ENCODE measurements around the gene TENM4. TPM values are rescaled to one million over a fixed set of nuclear protein-coding genes. Genes with fewer than 3 reads are reported as not detected.

TENM4 gene
- total RNA-seq, 2 experiments from 2014 or later: not detected

DNA sequence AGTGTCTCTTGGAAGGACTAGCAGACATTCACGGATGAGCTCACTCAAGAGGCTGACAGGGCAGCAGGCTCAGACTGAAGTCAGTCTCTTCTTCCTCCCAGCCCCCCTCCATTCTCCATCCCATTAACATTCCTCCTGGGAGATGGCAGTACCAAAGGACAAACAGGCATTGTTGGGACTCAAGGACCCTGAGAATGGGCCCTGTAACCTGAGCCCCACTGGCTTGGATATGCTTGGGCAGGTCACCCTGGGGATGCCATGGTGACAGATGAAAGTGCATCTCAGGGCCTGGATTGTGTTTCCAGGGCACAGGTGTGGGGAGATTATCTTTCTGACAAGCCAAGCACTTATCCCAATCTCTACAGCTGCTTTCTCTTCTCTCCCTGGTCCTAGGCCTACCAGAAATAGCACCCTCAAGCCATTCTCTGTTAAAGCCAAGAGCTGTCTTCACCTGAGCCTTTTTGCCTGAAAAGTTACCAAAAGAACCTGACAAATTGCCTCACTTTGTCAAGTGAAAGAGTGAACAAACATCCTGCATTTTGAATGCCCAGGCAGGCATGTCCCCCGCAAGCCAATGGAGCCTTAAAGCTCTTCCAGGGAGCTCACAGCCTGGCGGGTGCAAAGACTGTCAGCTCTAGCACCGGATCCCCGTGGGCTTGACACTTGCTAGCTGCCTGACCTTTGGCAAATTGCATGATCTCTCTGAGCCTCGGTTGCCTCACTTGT lies 500.2 kb downstream of the TENM4 start:
- Mint-ChIP-seq H3K36me3 (no peaks in the 10 kb centered on the region), H3K27me3 (peaks cover 24% of the 10 kb centered on the region), H3K4me1 (no peaks in the 10 kb centered on the region), H3K27ac (no peak overlapping the region), H3K4me3 (no peak overlapping the region), H3K9me3 (no peaks in the 10 kb centered on the region)
- no peak for DNase-seq

DNA sequence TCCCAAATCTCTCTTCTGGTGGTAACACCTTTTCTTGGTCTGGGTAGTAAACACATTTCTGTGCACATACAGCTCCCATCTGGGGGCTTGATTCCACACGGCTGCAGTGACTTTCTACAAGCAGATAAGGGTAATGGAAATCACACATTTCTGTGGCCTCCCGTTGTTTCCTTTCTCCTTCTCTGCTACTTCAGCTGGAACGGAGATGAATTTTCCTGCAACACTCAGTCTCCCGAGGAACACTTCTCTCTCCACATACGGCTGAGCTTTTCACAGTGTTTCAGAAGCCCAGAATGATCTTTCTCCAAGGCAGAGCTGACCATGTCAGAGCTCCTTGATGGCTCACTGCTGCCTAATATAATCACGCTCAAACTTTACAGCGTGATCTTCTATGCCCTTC lies 501.9 kb downstream of the TENM4 start:
- Mint-ChIP-seq H3K4me1 (no peaks in the 10 kb centered on the region), H3K9me3 (no peaks in the 10 kb centered on the region), H3K27me3 (peaks cover 24% of the 10 kb centered on the region), H3K27ac (no peak overlapping the region), H3K4me3 (no peak overlapping the region), H3K36me3 (no peaks in the 10 kb centered on the region)
- DNase-seq: no peak

DNA sequence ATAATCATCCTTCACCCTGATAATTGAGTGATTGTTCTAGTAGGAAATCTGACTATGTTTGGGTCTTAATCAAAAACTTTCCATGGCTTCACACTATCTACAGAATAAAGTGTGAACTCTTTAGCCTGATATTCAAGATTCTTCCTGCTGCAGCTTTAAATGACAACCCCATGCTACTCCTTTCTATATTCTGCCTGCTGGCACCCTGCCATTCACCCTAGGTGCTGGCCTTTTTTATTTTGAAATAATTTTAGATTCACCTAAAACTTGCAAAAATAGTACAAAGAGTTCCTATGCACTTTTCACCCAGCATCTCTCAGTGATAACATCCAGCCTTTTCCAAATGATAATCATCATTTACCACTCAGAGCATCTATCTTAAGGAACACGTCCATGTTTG lies 502.8 kb downstream of the TENM4 start:
- peaks cover 20% of the 10 kb centered on the region for H3K27me3 Mint-ChIP-seq
- no peak overlapping the region for H3K27ac Mint-ChIP-seq
- no peaks in the 10 kb centered on the region for H3K4me1 Mint-ChIP-seq
- H3K36me3 Mint-ChIP-seq: no peaks in the 10 kb centered on the region
- no peaks in the 10 kb centered on the region for H3K9me3 Mint-ChIP-seq
- no peak overlapping the region for H3K4me3 Mint-ChIP-seq
- no peak for DNase-seq

GRCh38 chr11:78935398-78936068 lies 505.3 kb downstream of the TENM4 start:
- H3K9me3 Mint-ChIP-seq: no peaks in the 10 kb centered on the region
- no peak overlapping the region for H3K4me3 Mint-ChIP-seq
- H3K4me1 Mint-ChIP-seq: no peaks in the 10 kb centered on the region
- DNase-seq: no peak
- no peak overlapping the region for H3K27ac Mint-ChIP-seq
- no peaks in the 10 kb centered on the region for H3K36me3 Mint-ChIP-seq
- H3K27me3 Mint-ChIP-seq: peaks cover 12% of the 10 kb centered on the region

- Mint-ChIP-seq H3K9me3 (no peaks in the 10 kb centered on the region), H3K4me1 (no peaks in the 10 kb centered on the region), H3K4me3 (no peak overlapping the region), H3K27me3 (peaks cover 12% of the 10 kb centered on the region), H3K27ac (no peak overlapping the region), H3K36me3 (no peaks in the 10 kb centered on the region)
- DNase-seq: no peak
These were observed 507.5 kb downstream of the TENM4 start for GRCh38 chr11:78933350-78933749.

- no peak overlapping the region for H3K27ac Mint-ChIP-seq
- DNase-seq: no peak
- no peaks in the 10 kb centered on the region for H3K9me3 Mint-ChIP-seq
- peaks cover 12% of the 10 kb centered on the region for H3K27me3 Mint-ChIP-seq
- H3K36me3 Mint-ChIP-seq: no peaks in the 10 kb centered on the region
- no peak overlapping the region for H3K4me3 Mint-ChIP-seq
- no peaks in the 10 kb centered on the region for H3K4me1 Mint-ChIP-seq
These were observed 508.1 kb downstream of the TENM4 start for GRCh38 chr11:78932757-78933156.

DNA sequence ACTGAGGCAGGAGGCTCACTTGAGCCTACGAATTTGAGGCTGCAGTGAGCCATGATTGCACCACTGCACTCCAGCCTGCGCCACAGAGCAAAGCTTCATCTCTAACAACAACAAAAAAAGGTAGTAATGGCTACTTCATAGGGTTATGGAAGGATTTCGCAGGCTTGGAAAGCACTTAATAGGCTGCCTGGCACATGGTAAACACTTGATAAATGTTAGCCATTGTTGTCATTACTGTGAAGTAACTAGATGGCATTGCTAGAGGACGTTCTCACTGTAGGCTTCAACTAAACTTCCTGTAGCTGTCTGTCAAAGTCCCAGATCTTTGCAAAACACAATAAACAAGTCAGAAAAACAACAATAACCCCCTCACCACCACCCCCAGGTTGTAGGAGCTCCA lies 508.9 kb downstream of the TENM4 start:
- no peak overlapping the region for H3K27ac Mint-ChIP-seq
- no peaks in the 10 kb centered on the region for H3K36me3 Mint-ChIP-seq
- H3K4me3 Mint-ChIP-seq: no peak overlapping the region
- H3K4me1 Mint-ChIP-seq: no peaks in the 10 kb centered on the region
- no peaks in the 10 kb centered on the region for H3K9me3 Mint-ChIP-seq
- peaks cover 12% of the 10 kb centered on the region for H3K27me3 Mint-ChIP-seq
- DNase-seq: no peak

DNA sequence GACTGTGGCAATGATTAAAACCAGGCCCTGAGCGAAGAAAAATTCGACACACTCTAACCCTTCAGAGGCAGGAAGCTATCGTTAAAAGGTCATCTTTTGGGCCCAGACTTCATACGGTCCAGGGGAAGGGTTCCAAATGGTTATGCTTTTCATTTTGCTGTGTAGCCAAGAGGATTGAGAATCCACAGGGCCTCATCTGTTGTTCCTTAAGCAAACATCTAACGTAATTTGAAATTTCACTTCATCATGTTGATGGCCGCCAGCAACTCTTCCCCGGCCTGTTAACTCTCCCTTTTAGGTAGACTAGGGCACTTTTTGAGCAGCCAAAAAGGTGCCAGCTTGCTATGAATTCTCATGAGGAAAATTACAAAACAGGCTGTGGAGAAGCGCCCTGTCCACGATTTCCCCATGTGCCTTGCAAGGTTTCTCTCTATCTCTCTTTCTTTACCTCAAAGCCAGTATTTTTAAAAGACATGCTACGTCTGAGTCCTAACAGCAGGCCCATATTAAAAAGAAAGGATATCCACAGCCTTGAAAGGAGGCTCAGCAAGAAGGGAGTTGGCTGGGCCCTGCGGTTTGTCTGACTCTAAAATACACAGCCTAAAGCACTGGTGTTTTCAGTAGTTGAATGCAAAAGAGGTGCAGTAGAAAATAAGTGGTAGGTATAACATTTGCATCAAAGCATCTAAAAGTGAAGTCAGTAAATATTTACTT lies 509.9 kb downstream of the TENM4 start:
- H3K4me3 Mint-ChIP-seq: no peak overlapping the region
- no peaks in the 10 kb centered on the region for H3K9me3 Mint-ChIP-seq
- H3K36me3 Mint-ChIP-seq: no peaks in the 10 kb centered on the region
- H3K4me1 Mint-ChIP-seq: no peaks in the 10 kb centered on the region
- peaks cover 12% of the 10 kb centered on the region for H3K27me3 Mint-ChIP-seq
- H3K27ac Mint-ChIP-seq: no peak overlapping the region
- DNase-seq: no peak

DNA sequence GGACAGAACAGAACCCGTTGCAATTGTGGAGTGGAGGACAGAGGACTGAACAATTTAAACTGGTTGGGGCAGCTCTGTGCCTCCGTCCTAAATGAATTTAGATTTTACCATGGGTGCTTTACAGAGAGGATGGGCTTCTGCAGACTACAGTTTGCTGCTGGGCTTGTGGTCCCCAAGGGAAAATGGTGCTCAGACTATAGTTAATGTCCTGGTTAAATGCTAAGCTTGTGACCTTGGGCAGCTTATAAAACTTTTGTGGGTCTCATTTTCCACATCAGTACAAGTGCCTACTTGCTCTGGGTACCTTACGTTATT lies 511.0 kb downstream of the TENM4 start:
- H3K27me3 Mint-ChIP-seq: peaks cover 18% of the 10 kb centered on the region
- H3K27ac Mint-ChIP-seq: no peak overlapping the region
- no peaks in the 10 kb centered on the region for H3K9me3 Mint-ChIP-seq
- DNase-seq: no peak
- H3K4me3 Mint-ChIP-seq: no peak overlapping the region
- H3K36me3 Mint-ChIP-seq: no peaks in the 10 kb centered on the region
- H3K4me1 Mint-ChIP-seq: no peaks in the 10 kb centered on the region

DNA sequence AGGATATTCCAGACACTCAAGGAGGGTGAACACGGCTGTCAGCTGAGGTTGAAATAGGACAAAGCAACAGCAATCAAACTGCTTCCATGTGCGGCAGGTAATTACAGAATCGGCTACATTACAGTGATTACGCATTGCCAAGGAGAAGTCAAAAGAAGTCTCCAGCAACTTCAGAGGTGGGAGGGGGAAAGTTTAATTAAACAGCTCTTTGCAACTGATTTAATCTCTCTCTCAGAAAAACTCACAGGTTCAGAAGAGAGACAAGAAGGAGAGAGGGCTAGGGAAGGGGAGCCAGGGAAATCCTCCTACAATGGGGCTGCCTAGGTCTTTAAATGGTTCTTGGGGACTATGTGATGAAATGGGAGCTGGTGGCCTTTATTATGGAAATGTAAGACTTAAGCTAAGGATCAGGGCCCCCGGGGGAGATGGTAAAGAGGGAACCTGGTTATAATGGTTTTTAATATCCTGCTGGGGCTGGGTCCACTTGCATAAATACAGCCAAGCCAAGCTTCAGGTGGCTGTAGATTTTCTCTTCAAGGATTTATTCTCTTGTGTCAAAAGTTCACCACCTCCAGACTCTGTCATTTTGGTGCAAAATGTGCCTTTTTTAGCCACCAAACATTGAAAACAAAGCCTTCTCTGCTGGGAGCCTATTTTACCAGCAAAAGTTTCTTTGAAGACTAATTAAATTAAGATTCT lies 511.5 kb downstream of the TENM4 start:
- Mint-ChIP-seq H3K4me3 (no peak overlapping the region), H3K9me3 (no peaks in the 10 kb centered on the region), H3K36me3 (no peaks in the 10 kb centered on the region), H3K27ac (no peak overlapping the region), H3K27me3 (peaks cover 20% of the 10 kb centered on the region), H3K4me1 (no peaks in the 10 kb centered on the region)
- DNase-seq: no peak

- no peaks in the 10 kb centered on the region for H3K36me3 Mint-ChIP-seq
- DNase-seq: no peak
- peaks cover 24% of the 10 kb centered on the region for H3K27me3 Mint-ChIP-seq
- no peaks in the 10 kb centered on the region for H3K9me3 Mint-ChIP-seq
- H3K27ac Mint-ChIP-seq: no peak overlapping the region
- no peaks in the 10 kb centered on the region for H3K4me1 Mint-ChIP-seq
- H3K4me3 Mint-ChIP-seq: no peak overlapping the region
These were observed 513.3 kb downstream of the TENM4 start for GRCh38 chr11:78927511-78927910.

DNA sequence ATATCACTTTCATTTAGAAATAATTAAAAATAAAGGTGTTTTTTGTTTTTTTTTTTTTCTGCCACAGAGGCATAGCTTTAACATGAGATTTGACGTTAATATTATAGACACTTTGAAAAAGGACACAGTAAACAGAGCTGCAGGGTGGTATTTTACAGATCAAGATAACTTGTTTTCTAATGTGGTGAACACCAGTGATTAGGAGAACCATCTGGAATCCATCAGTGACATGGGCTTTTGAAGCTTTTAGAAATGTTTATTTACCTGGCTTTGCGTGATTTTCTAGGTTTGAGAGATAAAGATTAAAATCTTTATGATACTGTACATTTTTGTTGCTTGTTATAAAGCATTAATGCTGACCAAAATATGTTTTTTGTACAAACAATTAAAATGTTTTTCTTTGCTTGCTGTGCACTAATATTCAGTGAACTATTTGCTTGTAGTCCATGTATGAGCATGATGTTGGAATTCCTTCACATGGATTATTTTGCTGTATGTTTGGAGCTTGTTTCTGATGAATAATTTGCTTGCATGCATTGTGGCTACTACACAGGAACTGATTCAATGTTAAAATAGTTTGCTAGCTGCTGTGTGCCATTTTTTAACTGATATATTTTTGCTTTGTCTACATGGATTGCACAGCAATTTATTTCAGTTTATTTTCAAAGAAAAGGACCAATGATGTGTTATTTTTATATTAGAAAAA lies 514.0 kb downstream of the TENM4 start:
- Mint-ChIP-seq H3K36me3 (no peaks in the 10 kb centered on the region), H3K4me1 (no peaks in the 10 kb centered on the region), H3K4me3 (no peak overlapping the region), H3K9me3 (no peaks in the 10 kb centered on the region), H3K27ac (no peak overlapping the region), H3K27me3 (peaks cover 27% of the 10 kb centered on the region)
- no peak for DNase-seq

DNA sequence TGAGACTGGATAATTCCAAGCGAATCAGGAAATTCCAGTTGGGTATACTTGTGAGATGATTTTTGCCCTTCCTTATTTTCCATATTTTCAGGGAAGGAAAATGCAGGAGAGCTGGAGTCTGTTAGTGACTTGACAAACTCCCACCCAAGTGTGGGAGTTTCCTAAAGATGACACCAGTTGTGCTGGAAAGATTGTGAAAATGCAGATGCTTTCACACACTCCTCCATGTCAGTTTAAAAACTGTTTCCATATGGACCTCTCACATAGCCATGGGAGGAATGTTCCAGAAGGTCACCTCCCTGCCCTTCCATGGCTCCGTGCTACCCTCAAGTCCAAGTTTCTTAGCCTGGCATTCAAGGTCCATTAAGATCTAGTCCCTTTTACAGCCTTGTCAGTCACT lies 515.4 kb downstream of the TENM4 start:
- DNase-seq: no peak
- Mint-ChIP-seq H3K9me3 (no peaks in the 10 kb centered on the region), H3K4me1 (no peaks in the 10 kb centered on the region), H3K27ac (no peak overlapping the region), H3K4me3 (no peak overlapping the region), H3K27me3 (peaks cover 26% of the 10 kb centered on the region), H3K36me3 (no peaks in the 10 kb centered on the region)

DNA sequence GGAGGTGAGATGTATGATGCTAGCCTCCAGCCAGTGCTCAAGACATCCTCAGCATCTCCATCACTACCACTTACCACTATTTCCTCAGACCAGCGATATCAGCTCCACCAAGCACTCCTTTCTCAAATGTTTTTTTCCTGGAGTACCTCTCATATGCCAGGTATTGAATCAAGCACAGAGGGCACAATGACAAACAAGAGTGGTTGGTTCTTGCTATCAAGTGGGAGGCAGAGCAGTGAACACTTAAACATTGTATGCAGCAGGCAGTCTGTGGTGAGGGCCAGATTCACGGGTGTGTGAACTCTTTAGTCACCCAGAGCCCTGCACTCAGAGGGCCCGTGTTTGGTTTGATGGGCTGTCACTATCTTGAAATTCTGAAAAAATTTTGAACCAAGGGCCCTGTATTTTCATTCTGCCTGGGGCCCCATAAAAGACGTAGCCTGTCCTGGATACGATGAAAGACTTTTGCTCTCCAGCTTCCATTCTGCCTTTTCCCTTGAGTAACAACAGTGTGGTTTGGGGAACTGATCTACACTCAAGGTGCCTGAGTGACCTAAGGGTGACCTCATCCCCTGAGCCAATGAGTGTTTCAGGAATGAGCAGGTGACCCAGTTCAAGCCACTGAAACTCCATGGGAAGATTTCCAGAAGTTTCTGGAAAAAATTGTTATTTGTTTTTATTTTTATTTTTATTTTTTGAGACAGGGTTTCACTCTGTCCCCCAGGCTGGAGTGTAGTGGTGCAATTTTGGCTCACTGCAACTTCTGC lies 517.8 kb downstream of the TENM4 start:
- Mint-ChIP-seq H3K4me1 (no peaks in the 10 kb centered on the region), H3K4me3 (no peak overlapping the region), H3K9me3 (no peaks in the 10 kb centered on the region), H3K36me3 (no peaks in the 10 kb centered on the region), H3K27ac (no peak overlapping the region), H3K27me3 (peaks cover 15% of the 10 kb centered on the region)
- DNase-seq: no peak

Measured in activated naive CD8-positive, alpha-beta T cell treated with anti-CD3 and anti-CD28 coated beads for 36 hours (primary cell).